Duodenal mucosa (tissue), 2 donors: ENCODE data around the gene SLC25A21.
A peak's percentile ranks its signal among the peaks of the same experiment; 100 is the strongest.
"Not testable (repeated sequence)": the region's sequence is repeated elsewhere in the genome, so short reads cannot be mapped to it uniquely, and the experiment has no call there.

Source experiments
- H3K27ac ChIP-seq: one replicate; pipeline ENCODE4 v1.7.0; 2013; ENCODE audit warnings: low read depth, low read length
- H3K27me3 ChIP-seq, 2 donors: one replicate each; pipeline ENCODE4 v1.7.0; 2013; ENCODE audit warnings: low read length in 2 of 2, control low read depth in 1 of 2; ENCODE audit not compliant: insufficient read depth in 2 of 2, control insufficient read depth in 1 of 2
- H3K36me3 ChIP-seq, 2 donors: one replicate each; pipeline ENCODE4 v1.7.0; 2013; ENCODE audit warnings: low read length in 2 of 2, control low read depth in 1 of 2; ENCODE audit not compliant: insufficient read depth in 2 of 2, control insufficient read depth in 1 of 2
- H3K4me1 ChIP-seq, 2 donors: one replicate each; pipeline ENCODE4 v1.7.0; 2013; ENCODE audit warnings: low read length in 2 of 2, control low read depth in 1 of 2; ENCODE audit not compliant: insufficient read depth in 2 of 2, control insufficient read depth in 1 of 2
- H3K4me3 ChIP-seq, 2 donors: one replicate each; pipeline ENCODE4 v1.7.0; 2013; ENCODE audit warnings: low read length in 2 of 2, low read depth in 1 of 2
- H3K9ac ChIP-seq, 2 donors: one replicate each; pipeline ENCODE4 v1.7.0; 2013; ENCODE audit warnings: low read length in 2 of 2, low read depth in 1 of 2
- H3K9me3 ChIP-seq, 2 donors: one replicate each; pipeline ENCODE4 v1.7.0; 2013; ENCODE audit warnings: low read length in 2 of 2, control low read depth in 1 of 2; ENCODE audit not compliant: control insufficient read depth in 1 of 2

The SLC25A21 gene

DNA sequence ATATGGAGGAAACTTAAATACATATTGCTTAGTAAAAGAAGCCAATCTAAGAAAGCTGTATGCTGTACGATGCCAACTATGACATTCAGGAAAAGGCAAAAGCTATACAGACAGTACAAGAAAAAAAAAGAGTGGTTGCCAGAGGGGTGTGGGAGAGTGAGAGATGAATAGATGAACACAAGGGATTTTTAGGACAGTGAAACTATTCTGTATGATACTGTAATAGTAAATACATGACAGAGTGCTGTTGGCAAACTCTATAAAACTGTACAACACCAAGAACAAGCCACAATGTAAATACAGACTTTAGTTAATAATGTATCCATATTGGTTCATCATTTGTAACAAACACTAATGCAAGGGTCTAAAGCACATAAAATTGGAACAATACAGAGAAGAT, 14.5 kb upstream of the SLC25A21 start:
- no peaks in the 10 kb centered on the region for H3K4me1 ChIP-seq
- no peak overlapping the region for H3K9ac ChIP-seq
- no peak overlapping the region for H3K27ac ChIP-seq
- no peaks in the 10 kb centered on the region for H3K27me3 ChIP-seq
- no peaks in the 10 kb centered on the region for H3K9me3 ChIP-seq
- H3K4me3 ChIP-seq = no peak overlapping the region
- H3K36me3 ChIP-seq = no peaks in the 10 kb centered on the region

GRCh38 chr14:37185670-37186069, 13.3 kb upstream of the SLC25A21 start:
- Histone ChIP-seq H3K9ac (no peak overlapping the region), H3K9me3 (no peaks in the 10 kb centered on the region)

GRCh38 chr14:37184520-37184919, 12.1 kb upstream of the SLC25A21 start:
- H3K36me3 ChIP-seq, H3K27me3 ChIP-seq, H3K4me1 ChIP-seq, H3K9me3 ChIP-seq, H3K4me3 ChIP-seq, H3K27ac ChIP-seq, H3K9ac ChIP-seq: not testable (repeated sequence)

More at GRCh38 chr14:37185670-37186069, 13.3 kb upstream of the SLC25A21 start:
- no peaks in the 10 kb centered on the region for H3K36me3 ChIP-seq
- H3K4me3 ChIP-seq = no peak overlapping the region
- H3K4me1 ChIP-seq = no peaks in the 10 kb centered on the region
- H3K27me3 ChIP-seq = no peaks in the 10 kb centered on the region
- no peak overlapping the region for H3K27ac ChIP-seq

DNA sequence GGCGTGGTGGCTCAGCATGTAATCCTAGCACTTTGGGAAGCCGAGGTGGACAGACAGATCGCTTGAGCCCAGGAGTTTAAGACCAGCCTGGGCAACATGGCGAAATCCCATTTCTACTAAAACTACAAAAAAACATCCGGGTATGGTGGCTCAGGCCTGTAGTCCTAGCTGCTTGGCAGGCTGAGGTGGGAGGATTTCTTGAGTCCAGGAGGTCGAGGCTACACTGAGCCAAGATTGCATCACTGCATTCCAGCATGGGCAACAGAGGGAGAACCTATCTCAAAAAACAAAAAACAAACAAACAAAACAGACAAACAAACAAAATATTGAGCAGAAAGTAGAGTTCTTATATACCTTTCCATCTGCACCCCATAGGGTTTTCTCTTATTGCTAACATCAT, 9.0 kb upstream of the SLC25A21 start:
- no peaks in the 10 kb centered on the region for H3K36me3 ChIP-seq
- H3K9me3 ChIP-seq = no peaks in the 10 kb centered on the region
- no peak overlapping the region for H3K9ac ChIP-seq
- H3K27me3 ChIP-seq = no peaks in the 10 kb centered on the region
- H3K4me3 ChIP-seq = no peak overlapping the region
- no peak overlapping the region for H3K27ac ChIP-seq
- no peaks in the 10 kb centered on the region for H3K4me1 ChIP-seq

DNA sequence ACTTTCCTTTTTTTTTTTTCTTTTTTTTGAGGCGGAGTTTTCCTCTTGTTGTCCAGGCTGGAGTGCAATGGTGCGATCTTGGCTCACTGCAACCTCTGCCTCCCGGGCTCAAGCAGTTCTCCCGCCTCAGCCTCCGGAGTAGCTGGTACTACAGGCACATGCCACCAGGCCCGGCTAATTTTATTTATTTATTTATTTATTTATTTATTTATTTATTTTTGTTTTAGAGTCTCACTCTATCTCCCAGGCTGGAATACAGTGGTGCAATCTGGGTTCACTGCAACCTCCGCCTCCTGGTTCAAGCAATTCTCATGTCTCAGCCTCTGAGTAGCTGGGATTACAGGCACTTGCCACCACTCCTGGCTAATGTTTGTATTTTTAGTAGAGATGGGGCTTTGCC, 8.5 kb upstream of the SLC25A21 start:
- H3K9ac ChIP-seq, H3K4me1 ChIP-seq, H3K27me3 ChIP-seq, H3K9me3 ChIP-seq, H3K36me3 ChIP-seq, H3K4me3 ChIP-seq, H3K27ac ChIP-seq: not testable (repeated sequence)

GRCh38 chr14:37179896-37180502, 7.6 kb upstream of the SLC25A21 start:
- Histone ChIP-seq H3K4me3 (no peak overlapping the region), H3K36me3 (no peaks in the 10 kb centered on the region), H3K9ac (no peak overlapping the region), H3K9me3 (no peaks in the 10 kb centered on the region), H3K4me1 (no peaks in the 10 kb centered on the region), H3K27ac (no peak overlapping the region), H3K27me3 (no peaks in the 10 kb centered on the region)

- peaks cover 7 to 21% of the 10 kb centered on the region in 2 donors for H3K4me1 ChIP-seq
- H3K36me3 ChIP-seq = no peaks in the 10 kb centered on the region
- peak overlapping the region; percentile 65 to 96 for H3K9ac ChIP-seq
- no peak overlapping the region for H3K27ac ChIP-seq
- no peaks in the 10 kb centered on the region for H3K27me3 ChIP-seq
- H3K9me3 ChIP-seq = no peaks in the 10 kb centered on the region
- H3K4me3 ChIP-seq = peak overlapping the region; percentile 71 to 80
Observed at GRCh38 chr14:37172936-37173614, 669 bp upstream of the SLC25A21 start.

GRCh38 chr14:37171678-37172023, 755 bp downstream of the SLC25A21 start:
- Histone ChIP-seq H3K4me1 (peaks cover 7 to 21% of the 10 kb centered on the region in 2 donors), H3K4me3 (peak overlapping the region; percentile 71 to 80), H3K27ac (no peak overlapping the region), H3K9me3 (no peaks in the 10 kb centered on the region), H3K36me3 (no peaks in the 10 kb centered on the region), H3K9ac (peak overlapping the region; percentile 65 to 96), H3K27me3 (no peaks in the 10 kb centered on the region)

DNA sequence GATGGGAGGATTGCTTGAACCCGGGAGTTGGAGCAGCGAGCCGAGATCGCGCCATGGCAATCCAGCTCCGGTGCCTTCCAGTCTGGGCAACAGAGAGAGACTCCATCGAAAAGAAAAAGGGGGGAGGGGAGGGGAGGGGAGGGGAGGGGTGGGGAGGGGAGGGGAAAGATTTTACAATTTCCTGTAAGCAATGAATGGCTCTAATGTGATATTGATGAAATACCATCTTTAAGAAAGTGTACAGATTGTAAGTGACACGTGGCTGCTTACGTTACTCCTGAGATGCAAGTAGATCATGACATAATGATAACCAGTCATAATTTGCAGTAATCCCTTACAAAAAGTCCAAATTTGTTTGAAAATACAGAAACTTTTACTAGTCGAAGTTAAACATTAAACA, 1.4 kb downstream of the SLC25A21 start:
- Histone ChIP-seq H3K36me3 (no peaks in the 10 kb centered on the region), H3K4me1 (peaks cover 7 to 21% of the 10 kb centered on the region in 2 donors), H3K27ac (no peak overlapping the region), H3K9me3 (no peaks in the 10 kb centered on the region), H3K27me3 (no peaks in the 10 kb centered on the region), H3K9ac (no peak overlapping the region), H3K4me3 (no peak overlapping the region)

- H3K9ac ChIP-seq = no peak overlapping the region
- peak overlapping the region; percentile 17 to 59 for H3K4me3 ChIP-seq
- peaks cover 7 to 21% of the 10 kb centered on the region in 2 donors for H3K4me1 ChIP-seq
- no peaks in the 10 kb centered on the region for H3K36me3 ChIP-seq
- H3K9me3 ChIP-seq = no peaks in the 10 kb centered on the region
- H3K27me3 ChIP-seq = no peaks in the 10 kb centered on the region
- H3K27ac ChIP-seq = no peak overlapping the region
Observed at GRCh38 chr14:37170237-37170636, 2.2 kb downstream of the SLC25A21 start.
